GM10847 (cell line): ENCODE data around the gene RASL11B.

Experiments used
- POLR2A ChIP-seq: IDR thresholded peaks from 2 replicates; pipeline ENCODE4 v1.6.1; 2011; ENCODE audit not compliant: insufficient read length; ENCODE audit errors: extremely low read depth

RASL11B gene, protein sequence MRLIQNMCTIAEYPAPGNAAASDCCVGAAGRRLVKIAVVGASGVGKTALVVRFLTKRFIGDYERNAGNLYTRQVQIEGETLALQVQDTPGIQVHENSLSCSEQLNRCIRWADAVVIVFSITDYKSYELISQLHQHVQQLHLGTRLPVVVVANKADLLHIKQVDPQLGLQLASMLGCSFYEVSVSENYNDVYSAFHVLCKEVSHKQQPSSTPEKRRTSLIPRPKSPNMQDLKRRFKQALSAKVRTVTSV

DNA sequence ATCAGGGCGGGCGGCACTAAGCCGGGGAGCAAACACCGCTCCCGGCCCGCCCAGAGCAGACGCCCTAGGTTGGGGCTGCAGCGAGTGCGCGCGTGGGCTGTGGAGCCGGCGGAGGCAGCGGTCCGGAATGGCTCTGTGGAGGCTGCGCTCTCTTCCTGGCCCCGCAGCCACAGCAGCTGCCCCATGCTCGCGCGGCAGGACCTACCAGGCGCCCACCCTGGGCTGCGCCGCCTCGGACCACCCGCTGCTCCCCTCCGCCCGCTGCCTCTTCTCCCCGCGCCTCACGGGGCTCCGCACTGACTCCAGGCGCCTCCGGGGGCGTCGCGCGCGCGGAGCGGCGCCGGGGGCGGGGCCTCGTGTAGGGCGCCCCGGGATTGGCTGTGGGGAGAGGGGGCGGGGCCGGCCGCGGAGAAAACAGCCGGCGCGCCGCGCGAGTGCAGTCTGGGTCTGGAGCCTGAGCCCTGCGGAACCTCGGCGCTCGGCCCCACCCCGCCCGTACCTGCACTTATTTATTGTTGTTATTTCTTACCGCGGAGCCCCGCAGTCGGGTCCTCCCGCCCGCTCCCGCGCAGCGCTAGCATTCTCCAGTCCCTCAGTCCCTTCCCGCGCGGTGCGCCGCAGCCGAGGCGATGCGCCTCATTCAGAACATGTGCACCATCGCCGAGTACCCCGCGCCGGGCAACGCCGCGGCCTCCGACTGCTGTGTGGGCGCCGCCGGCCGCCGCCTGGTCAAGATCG is at the start of gene RASL11B:
Gene RASL11B (plus strand): TSS at position 439 of the 738 bp plus-strand sequence. CDS start 191 bp downstream, at position 630.
- TF ChIP-seq POLR2A: no peak

DNA sequence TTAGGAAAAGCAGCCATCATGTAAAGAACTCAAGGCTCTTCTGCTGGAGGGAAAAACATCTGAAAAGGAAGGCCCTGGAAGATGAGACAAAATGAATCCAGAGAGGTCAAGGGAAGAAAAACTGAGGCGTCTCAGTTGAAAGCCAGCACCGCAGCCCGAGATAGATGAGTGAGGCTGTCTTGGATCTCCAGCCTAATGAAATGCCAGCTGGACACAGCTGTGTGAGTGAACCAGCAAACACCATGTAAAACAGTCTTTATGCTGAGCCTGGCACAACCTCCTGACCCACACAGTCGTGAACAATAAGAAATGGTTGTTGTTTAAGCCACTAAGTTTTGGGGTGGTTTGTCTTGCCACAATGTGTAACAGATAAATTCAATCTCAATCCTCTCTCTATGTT is 48.6 kb upstream of the RASL11B start:
- no peak for TF ChIP-seq POLR2A

DNA sequence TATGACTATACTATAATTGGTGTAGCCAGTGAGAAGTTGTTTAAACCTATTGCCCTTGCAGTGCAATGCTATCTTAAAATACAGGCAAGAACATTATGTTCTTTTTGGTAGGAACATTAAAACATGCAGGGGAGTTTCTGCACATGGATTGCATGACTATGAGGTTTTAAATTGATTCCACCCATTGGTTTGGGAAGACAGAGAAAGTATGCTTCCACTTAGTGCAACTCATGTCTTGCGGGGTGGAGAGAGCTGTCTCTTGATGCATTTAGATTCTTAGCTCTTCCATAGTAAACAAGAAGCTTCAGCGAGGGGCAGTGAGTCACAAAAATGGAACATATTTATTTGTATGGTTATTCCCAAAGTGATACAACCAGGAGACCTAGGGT is 39.5 kb upstream of the RASL11B start:
- no peak for TF ChIP-seq POLR2A

DNA sequence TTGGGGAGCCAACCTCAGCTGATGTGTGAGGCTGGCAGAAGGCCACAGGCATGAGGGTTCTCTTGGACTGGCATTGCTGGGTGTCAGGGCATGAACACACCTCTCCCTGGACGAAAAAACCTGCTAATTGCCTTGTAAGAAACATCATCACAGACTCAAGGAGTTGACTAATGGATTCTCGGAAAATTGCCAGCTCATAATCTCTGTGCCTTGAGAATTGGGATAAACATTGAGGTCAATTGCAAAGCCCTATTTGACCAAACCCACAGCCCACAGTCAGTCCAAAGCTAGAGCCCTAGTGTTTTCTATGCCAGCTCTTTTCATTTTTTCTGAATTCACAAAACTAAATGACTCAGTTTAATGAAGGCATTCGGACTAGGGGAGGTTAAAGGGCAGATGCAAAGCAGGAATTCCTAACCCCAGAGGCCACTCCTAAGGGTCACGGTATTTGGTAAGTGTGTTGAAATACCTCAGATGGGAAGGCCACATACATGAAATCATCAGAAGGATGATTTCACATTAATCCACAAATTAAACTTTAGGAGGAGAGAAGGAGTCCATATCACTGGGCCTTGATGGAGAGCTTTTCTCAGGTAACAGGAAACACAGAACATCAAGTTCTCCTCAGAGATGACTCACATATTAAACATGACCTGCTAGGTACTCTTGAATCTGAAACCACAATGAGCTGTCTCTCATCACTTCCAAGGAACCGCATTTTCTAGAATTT is 39.0 kb upstream of the RASL11B start:
- TF ChIP-seq POLR2A: no peak

DNA sequence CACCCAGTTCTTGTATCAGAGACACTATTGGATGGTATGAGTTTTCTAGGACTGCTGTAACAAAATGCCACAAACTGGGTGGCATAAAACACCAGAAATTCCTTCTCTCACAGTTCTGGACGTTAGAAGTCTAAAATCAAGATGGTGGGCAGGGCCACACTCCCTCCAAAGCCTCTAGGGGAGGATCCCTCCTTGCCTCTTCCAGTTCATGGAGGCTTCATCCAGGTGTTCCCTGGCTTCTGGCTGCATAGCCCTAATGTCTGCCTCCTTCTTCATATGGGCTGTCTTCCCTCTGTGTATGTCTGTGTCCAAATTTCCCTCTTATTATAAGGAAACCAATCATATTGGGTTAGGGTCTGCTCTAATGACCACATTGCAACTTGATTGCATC is 38.4 kb upstream of the RASL11B start:
- TF ChIP-seq POLR2A: no peak

DNA sequence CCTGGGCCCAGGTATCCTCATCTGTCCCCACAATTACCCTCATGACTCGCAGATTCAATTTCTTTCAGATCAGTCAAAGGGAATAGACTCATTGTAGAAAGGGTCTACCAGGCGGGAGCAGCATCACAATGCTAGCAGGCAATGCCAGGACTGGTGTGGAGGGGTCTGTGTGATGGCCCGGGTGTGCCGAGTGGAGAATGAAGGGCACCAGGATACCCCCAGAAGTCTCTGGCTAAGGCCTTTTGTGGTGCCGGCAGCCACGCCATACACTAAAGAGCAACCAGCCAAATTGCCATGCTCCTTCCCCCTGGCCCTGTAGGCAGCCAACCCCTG is 37.9 kb upstream of the RASL11B start:
- TF ChIP-seq POLR2A: no peak

DNA sequence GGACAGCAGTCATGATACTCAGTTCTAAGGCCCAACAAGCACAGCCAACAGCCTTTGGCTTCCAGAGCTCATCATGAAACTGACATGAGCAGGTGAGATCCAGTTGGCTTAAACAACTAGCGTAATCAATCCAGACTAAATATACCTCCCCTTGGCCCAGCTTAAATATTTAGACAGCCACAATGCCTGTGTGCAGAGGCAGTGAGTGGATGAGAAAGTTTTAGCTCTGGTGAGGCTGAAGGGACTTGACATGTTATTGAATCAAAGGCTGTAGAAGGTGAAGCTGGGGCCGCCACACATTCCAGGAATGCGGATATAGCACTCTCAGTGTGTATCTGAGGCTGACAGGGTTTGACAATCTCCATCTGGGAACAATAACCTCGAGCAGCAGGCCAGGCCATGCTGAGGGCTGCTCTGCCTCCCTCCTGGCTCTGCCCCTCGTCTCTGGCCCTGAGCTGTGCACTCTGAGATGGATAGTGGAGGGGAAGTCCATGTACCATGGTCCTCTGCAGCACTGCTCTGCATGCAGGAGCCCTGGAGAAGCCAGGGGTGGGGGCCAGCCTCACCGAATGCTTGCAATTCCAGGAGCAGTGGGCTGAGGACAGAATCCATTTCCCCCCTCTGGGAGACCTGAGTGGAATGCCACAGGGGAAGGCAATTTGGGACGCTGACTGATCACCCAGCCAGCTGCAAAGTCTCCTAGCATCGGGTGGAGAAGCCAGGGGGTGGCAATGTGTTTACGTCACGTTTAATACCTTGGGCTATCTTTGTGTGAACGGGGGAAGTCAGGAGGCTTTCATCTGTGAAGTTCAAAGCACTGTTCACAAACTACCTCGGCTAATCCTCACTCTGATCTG is 37.3 kb upstream of the RASL11B start:
- no peak for TF ChIP-seq POLR2A

DNA sequence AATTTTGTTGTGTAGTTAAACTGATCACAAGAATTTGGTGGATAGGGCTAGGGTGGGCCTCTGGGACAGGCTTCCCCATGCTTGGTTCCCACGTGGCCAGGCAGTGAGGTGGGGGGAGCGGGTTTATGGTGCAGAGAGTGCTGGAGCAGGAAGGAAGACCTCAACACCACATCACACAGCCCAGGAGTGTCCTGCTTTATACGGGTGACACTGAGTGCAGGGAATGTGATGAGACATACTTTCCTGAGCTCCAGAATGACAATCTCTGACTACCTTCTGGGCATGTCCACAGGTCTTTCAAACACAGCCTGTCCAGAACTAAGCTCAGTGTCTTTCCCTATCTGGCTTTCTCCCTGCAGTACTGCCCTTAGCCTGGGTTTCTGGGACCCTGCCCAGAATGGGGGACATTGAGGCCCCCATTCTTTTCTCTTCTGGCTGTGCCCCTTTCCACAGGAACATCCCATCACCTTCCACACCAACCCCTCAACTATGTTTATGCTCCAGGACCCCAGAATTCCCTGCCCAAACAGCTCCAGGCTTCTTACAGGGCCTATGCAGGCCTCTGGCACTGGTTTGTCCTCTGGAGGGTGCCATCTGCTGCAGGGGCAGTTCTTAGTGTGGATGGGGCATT is 36.5 kb upstream of the RASL11B start:
- no peak for TF ChIP-seq POLR2A

DNA sequence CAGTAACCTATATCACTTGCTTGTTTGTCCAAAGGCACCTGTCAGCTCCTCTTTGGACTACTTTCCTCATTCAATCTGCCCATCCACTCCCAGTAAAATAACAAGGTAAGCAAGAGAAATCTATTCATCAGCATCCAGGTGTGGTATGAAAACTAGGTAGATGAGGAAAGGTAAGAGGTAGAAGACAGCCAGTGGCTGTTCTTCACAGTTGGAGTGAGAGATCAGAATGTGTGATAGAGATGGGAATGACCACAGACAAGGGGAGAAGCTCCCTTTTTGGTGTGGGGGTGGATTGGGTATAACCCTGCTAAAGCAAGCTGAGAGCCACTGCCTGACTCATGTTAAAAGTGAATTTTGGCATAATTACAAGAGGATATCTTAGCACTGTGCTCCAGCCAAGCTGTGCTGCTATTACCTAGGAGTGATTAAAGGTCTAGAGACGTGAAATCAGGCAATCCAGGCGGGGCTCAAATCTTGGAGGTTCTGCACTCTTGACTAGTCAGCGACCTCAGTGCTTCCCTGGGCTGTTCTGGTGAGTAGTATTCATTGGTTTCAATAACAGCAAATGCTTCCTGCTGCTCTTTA is 28.1 kb upstream of the RASL11B start:
- TF ChIP-seq POLR2A: no peak

DNA sequence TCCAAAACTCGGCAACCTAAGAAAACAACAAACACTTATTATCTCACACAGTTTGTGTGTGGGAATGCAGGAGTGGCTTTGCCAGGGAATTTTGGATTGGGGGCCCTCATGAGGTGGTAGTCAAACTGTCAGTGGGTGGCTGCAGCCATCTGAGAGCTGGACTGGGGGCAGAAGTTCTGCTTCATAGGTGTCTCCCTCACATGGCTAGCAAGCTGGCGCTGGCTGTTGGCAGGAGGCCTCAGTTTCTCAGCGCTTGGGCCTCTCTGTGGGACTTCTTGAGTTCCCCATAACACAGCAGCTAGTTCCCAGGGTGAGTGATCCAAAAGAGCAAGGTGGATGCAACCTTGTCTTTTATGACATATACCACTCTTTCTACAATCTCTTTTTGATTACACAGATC is 26.0 kb upstream of the RASL11B start:
- no peak for TF ChIP-seq POLR2A

DNA sequence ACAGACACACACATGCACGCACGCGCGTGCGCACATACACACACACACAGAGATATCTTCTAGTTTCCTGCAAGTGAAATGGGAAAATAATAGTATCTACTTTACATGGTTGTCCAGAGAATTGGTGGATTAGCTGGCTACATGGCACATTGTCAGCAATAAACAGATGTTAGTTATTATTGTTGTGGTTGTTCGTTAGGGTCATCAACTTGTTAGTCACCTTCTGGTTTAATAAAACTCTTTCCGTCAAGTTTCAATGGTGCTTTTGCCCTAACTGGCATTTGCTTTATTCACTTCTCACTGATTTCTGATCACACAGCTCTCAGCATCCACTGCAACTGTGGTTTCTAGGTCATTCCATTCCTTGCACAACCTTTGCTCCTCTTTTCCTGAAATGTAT is 25.4 kb upstream of the RASL11B start:
- TF ChIP-seq POLR2A: no peak

DNA sequence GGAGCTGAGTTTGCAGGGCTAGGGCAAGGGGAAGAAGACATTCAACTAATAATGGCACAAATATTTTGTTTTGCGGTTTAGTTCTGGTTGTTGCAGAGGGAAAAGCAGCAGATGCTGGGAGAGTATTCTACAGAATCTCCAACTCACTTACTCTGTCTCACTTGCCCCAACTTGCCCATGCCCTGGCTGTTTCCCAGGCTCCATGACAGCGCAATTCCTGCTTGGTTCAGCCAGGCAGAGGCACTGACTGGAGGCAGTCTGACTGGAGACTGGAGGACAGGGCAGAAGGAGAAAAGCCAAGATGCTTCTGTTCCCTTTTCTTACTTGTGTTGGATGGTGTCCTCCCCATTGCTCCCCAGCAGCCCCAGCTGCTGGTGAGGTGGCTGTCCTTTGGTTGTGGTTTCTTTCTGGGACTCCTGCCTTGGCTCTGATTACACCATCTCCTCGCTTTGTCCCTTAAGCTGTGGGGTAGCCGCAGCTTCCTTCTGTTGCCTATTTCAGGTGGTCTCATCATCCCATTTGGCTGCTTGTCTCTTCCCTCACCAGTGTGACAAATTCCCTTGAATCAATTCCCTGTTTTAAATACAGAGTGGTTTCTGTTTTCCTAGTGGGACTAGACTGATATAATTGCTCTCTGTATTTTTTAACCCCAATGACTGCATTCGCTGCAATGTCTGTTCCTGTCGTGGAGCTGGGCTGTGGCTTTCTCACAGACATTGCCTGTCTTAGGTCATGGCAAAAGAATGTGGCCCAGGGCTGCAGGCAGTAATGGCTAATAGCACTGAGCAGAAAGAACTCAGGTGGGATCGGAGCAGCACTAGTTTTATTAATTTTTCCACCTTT is 24.2 kb upstream of the RASL11B start:
- TF ChIP-seq POLR2A: no peak

DNA sequence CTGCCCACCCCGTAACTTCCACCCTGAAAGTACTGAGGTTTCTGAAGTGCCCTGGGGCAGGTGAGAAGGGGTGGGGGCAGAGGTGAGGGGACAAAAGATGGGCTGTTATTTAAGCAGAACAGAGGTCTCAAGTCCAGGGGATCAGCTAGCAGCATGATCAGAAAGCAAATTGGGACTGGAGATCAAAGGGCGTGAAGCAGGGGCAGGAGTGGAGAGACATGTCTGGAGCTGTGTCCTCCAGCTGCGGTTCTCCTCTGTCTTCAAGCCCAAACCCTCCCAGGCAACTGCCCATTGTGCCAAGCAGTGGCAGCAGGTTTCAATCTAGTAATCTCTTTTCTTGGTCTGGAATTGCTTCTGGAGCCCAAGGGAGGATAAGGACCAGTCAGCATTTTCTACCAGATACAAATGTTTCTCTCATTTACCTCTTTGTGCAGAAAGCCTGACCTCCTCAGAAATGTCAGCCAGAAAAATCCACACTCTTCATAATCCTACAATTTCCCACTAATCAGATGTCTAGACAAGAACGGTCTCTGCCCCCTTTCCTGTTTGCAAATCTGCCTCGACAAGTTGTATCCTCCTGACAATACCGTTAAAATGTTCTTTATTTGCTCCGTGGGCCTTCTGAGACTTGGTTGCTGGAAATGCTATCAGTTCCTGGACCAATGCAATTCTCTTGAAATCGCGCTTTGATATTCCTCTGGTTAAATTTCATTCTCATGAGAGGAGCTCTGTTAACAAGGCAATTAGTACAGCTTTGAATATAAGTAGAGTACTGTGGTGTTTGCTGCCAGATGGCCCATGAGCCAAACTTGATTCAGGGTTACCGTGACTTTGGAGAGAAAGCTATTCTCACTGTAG is 23.2 kb upstream of the RASL11B start:
- no peak for TF ChIP-seq POLR2A
